Measurements from ENCODE around the gene PXN. TPM values are rescaled to one million over a fixed set of nuclear protein-coding genes. Genes with fewer than 3 reads are reported as not detected.

PXN gene
- polyA plus RNA-seq, 2 of the 4 experiments (the other 2 are of a cell fraction): 40.1 to 97.0 TPM

DNA sequence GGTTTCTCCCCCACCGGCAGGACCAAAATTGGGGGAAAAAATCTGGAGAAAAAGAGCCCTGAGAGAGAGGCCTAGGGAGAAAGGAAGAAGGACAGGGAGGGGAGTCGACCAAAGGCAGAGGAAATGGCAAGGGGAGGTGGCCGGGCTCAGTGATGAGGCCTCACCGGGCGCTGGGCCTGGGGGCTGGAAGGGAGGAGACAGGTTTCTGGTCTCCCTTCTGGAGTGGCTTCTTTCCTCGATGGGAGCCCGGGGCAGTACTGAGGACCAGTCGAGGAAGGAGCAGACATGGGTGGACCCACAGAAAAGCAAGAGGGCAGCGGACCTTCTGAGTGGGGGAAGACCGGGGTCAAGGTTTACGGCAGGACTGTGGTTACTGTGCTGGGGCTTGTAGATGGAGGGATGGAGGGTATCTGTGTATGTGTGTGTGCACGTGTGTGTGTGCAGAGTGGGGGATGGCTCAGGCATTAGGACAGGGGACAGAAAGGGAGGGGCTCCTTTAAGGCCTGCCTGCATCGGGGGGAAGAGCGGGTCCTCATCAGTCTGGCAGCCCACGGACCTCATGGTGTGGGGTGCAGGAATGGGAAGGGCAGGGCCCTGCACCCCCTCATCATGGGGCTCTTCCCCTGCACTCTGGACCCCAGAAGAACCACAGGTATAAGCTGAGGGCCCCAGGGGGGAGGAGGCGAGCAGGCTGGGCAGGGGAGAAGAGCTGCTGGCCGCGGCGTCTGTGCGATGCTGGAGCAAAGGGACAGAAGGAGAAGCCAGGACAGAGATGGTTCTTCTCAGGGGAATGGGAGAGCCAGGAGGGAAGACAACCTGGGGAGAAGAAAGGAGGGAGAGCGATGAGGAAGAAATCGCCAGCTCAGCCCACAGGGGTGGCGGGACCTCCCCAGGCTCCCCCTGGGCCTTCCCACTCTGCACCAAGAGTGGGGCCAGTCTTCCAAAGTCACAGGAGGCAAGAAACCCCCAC, 49.5 kb downstream of the PXN start:
- no peaks in the 10 kb centered on the region for H3K9me3 ChIP-seq
- 89% methylated on average over 23 of the region's 23 CpGs for WGBS (ENCODE audit: missing lambda C conversion rate)
- H3K4me1 ChIP-seq: no peaks in the 10 kb centered on the region
- ChIA-PET POLR2A (interaction anchor here (1.0 to 2.5 kb wide), 3 partner anchors 15 to 76 kb away, joined by 4 to 15 read pairs (median 5); partner anchors contain the start of genes RNU4-2 and RPLP0), CTCF (interaction anchor here (6.8 to 18.0 kb wide), 3 partner anchors 12 to 40 kb away, joined by 100 to 1367 read pairs (median 308); partner anchors contain the start of genes PXN and RPLP0)
- H3K4me2 ChIP-seq: no peak overlapping the region
- ATAC-seq (peak in 1 of 2 experiments; percentile 5; a peak in 3 of 6 replicates), FAIRE-seq (no peak), DNase-seq (ENCODE audit: low read depth in 1 of 2, low spot score in 1 of 2) (no peak)
- H3K4me3 ChIP-seq: no peak overlapping the region
- H3K27ac ChIP-seq: no peak overlapping the region
- TF ChIP-seq JUNB (IDR thresholded peaks at IDR 0.05): no peak
- TF ChIP-seq, protein P1, sequence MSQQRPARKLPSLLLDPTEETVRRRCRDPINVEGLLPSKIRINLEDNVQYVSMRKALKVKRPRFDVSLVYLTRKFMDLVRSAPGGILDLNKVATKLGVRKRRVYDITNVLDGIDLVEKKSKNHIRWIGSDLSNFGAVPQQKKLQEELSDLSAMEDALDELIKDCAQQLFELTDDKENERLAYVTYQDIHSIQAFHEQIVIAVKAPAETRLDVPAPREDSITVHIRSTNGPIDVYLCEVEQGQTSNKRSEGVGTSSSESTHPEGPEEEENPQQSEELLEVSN (IDR thresholded peaks at IDR 0.05; ENCODE audit: borderline replicate concordance, low read depth): no peak
- no peak for TF ChIP-seq FOXS1 (CRISPR knock-in tag; IDR thresholded peaks at IDR 0.05)
- TF ChIP-seq, protein P2, sequence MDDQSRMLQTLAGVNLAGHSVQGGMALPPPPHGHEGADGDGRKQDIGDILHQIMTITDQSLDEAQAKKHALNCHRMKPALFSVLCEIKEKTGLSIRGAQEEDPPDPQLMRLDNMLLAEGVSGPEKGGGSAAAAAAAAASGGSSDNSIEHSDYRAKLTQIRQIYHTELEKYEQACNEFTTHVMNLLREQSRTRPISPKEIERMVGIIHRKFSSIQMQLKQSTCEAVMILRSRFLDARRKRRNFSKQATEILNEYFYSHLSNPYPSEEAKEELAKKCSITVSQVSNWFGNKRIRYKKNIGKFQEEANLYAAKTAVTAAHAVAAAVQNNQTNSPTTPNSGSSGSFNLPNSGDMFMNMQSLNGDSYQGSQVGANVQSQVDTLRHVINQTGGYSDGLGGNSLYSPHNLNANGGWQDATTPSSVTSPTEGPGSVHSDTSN (IDR thresholded peaks at IDR 0.05): no peak
- TF ChIP-seq MYC (IDR thresholded peaks at IDR 0.05; ENCODE audit: borderline replicate concordance, low read length): no peak
- TF ChIP-seq FOSL2 (IDR thresholded peaks at IDR 0.05): no peak
- no peak for TF ChIP-seq FOSL2 (CRISPR knock-in tag; IDR thresholded peaks at IDR 0.05)
- no peak for TF ChIP-seq RARB (CRISPR knock-in tag; IDR thresholded peaks at IDR 0.05)
- TF ChIP-seq HEYL (CRISPR knock-in tag; IDR thresholded peaks at IDR 0.05): no peak
- no peak for TF ChIP-seq HOXB13 (CRISPR knock-in tag; IDR thresholded peaks at IDR 0.05; ENCODE audit: low read depth)
- TF ChIP-seq POLR2A (IDR thresholded peaks at IDR 0.05; ENCODE audit: low read length): no peak
- no peak for TF ChIP-seq KDM5A (IDR thresholded peaks at IDR 0.05)
- no peak for TF ChIP-seq HDAC2 (IDR thresholded peaks at IDR 0.05)
- no peak for TF ChIP-seq HOXB5 (CRISPR knock-in tag; IDR thresholded peaks at IDR 0.05)

DNA sequence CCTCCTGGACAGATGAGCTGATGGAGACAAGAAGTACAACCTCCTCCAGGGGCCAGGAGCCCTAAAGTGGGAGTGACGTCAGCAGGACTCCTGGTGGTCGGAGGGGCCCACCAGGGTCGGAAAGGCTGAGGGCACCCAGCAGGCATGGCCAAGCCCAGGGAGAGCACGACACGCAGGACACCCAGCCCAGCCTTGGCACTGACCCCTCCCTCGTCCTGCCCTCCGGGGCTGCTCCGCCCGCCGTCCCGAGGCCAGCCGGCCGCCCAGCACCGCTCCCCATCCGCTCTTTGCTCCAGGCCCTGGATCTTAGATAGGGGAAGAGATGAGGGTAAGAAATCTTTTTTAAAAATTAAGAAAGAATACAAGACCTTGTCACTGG, 50.2 kb downstream of the PXN start:
- no peak for FAIRE-seq
- no peak for DNase-seq (ENCODE audit: low read depth in 1 of 2, low spot score in 1 of 2)
- H3K4me2 ChIP-seq: no peak overlapping the region
- POLR2A ChIA-PET: interaction anchor here (1.0 kb wide), 1 partner anchor 14 kb away, joined by 4 read pairs; the partner anchor contains the start of gene RPLP0
- ATAC-seq: peak in 1 of 2 experiments; percentile 5; a peak in 1 of 6 replicates
- CTCF ChIA-PET: interaction anchor here (1.2 kb wide), 1 partner anchor 13 kb away, joined by 5 read pairs; no protein-coding TSS in a partner anchor
- H3K27ac ChIP-seq: no peak overlapping the region
- no peaks in the 10 kb centered on the region for H3K9me3 ChIP-seq
- 85% methylated on average over 15 of the region's 15 CpGs for WGBS (ENCODE audit: missing lambda C conversion rate)
- no peak overlapping the region for H3K4me3 ChIP-seq
- no peaks in the 10 kb centered on the region for H3K4me1 ChIP-seq
- TF ChIP-seq SREBF2 (IDR thresholded peaks at IDR 0.05) (no peak), FOXS1 (CRISPR knock-in tag; IDR thresholded peaks at IDR 0.05) (no peak), SMC3 (IDR thresholded peaks at IDR 0.05) (no peak), HOXA7 (CRISPR knock-in tag; IDR thresholded peaks at IDR 0.05) (no peak), RNF2 (IDR thresholded peaks at IDR 0.05; ENCODE audit: borderline replicate concordance, low read depth) (no peak), PHF8 (IDR thresholded peaks at IDR 0.05; ENCODE audit: borderline replicate concordance, low read depth) (no peak), TFCP2L1 (CRISPR knock-in tag; IDR thresholded peaks at IDR 0.05) (no peak), MYC (IDR thresholded peaks at IDR 0.05; ENCODE audit: borderline replicate concordance, low read length) (no peak), KDM5A (IDR thresholded peaks at IDR 0.05) (no peak), POLR2AphosphoS2 (conservative IDR thresholded peaks at IDR 0.05; ENCODE audit: low read length) (no peak), EP300 (IDR thresholded peaks at IDR 0.05) (no peak), BHLHE40 (IDR thresholded peaks at IDR 0.05; ENCODE audit: low read depth, low read length) (no peak), NR3C1 (IDR thresholded peaks at IDR 0.05) (no peak)
- TF ChIP-seq, protein P3, sequence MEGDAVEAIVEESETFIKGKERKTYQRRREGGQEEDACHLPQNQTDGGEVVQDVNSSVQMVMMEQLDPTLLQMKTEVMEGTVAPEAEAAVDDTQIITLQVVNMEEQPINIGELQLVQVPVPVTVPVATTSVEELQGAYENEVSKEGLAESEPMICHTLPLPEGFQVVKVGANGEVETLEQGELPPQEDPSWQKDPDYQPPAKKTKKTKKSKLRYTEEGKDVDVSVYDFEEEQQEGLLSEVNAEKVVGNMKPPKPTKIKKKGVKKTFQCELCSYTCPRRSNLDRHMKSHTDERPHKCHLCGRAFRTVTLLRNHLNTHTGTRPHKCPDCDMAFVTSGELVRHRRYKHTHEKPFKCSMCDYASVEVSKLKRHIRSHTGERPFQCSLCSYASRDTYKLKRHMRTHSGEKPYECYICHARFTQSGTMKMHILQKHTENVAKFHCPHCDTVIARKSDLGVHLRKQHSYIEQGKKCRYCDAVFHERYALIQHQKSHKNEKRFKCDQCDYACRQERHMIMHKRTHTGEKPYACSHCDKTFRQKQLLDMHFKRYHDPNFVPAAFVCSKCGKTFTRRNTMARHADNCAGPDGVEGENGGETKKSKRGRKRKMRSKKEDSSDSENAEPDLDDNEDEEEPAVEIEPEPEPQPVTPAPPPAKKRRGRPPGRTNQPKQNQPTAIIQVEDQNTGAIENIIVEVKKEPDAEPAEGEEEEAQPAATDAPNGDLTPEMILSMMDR (IDR thresholded peaks at IDR 0.05): no peak
- TF ChIP-seq, protein P4, sequence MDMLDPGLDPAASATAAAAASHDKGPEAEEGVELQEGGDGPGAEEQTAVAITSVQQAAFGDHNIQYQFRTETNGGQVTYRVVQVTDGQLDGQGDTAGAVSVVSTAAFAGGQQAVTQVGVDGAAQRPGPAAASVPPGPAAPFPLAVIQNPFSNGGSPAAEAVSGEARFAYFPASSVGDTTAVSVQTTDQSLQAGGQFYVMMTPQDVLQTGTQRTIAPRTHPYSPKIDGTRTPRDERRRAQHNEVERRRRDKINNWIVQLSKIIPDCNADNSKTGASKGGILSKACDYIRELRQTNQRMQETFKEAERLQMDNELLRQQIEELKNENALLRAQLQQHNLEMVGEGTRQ (IDR thresholded peaks at IDR 0.05): no peak
- TF ChIP-seq, protein P5, sequence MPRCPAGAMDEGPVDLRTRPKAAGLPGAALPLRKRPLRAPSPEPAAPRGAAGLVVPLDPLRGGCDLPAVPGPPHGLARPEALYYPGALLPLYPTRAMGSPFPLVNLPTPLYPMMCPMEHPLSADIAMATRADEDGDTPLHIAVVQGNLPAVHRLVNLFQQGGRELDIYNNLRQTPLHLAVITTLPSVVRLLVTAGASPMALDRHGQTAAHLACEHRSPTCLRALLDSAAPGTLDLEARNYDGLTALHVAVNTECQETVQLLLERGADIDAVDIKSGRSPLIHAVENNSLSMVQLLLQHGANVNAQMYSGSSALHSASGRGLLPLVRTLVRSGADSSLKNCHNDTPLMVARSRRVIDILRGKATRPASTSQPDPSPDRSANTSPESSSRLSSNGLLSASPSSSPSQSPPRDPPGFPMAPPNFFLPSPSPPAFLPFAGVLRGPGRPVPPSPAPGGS (IDR thresholded peaks at IDR 0.05): no peak
- TF ChIP-seq, protein P6, sequence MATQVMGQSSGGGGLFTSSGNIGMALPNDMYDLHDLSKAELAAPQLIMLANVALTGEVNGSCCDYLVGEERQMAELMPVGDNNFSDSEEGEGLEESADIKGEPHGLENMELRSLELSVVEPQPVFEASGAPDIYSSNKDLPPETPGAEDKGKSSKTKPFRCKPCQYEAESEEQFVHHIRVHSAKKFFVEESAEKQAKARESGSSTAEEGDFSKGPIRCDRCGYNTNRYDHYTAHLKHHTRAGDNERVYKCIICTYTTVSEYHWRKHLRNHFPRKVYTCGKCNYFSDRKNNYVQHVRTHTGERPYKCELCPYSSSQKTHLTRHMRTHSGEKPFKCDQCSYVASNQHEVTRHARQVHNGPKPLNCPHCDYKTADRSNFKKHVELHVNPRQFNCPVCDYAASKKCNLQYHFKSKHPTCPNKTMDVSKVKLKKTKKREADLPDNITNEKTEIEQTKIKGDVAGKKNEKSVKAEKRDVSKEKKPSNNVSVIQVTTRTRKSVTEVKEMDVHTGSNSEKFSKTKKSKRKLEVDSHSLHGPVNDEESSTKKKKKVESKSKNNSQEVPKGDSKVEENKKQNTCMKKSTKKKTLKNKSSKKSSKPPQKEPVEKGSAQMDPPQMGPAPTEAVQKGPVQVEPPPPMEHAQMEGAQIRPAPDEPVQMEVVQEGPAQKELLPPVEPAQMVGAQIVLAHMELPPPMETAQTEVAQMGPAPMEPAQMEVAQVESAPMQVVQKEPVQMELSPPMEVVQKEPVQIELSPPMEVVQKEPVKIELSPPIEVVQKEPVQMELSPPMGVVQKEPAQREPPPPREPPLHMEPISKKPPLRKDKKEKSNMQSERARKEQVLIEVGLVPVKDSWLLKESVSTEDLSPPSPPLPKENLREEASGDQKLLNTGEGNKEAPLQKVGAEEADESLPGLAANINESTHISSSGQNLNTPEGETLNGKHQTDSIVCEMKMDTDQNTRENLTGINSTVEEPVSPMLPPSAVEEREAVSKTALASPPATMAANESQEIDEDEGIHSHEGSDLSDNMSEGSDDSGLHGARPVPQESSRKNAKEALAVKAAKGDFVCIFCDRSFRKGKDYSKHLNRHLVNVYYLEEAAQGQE (IDR thresholded peaks at IDR 0.05): no peak

Data from A549 (cell line).